ENCODE results near the gene POLH.
"Not testable (repeated sequence)": the region's sequence is repeated elsewhere in the genome, so short reads cannot be mapped to it uniquely, and the experiment has no call there.

Gene POLH

DNA sequence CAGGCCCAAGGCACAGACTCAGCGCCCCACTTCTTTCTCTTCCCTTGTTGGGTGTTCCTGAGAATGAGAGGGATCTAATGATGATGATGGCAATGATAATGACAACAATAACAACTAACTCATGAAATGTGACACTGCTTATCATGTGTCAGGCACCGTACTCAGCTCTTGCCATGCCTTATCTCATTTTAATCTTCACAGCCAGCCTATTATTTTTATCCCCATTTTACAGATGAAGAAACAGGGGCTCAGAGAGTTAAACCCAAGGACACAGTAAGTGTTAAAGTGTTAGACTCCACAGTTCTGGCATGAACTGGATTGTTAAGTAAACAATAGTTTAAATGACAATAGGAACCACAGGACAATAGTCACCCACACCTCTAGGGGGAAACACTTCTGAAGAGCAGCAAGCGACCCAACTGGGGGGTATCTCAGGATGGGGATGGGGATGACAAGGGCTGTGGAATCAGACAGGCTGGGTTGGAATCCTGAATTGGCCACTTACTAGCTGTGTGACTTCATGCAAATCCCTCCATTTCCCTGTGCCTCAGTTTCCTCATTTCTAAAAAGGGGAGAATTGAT, 81.3 kb downstream of the POLH start:
- H3K27ac ChIP-seq, result no peak overlapping the region
- no peak for TF ChIP-seq ZFX (IDR thresholded peaks at IDR 0.05)
- TF ChIP-seq, protein P1, sequence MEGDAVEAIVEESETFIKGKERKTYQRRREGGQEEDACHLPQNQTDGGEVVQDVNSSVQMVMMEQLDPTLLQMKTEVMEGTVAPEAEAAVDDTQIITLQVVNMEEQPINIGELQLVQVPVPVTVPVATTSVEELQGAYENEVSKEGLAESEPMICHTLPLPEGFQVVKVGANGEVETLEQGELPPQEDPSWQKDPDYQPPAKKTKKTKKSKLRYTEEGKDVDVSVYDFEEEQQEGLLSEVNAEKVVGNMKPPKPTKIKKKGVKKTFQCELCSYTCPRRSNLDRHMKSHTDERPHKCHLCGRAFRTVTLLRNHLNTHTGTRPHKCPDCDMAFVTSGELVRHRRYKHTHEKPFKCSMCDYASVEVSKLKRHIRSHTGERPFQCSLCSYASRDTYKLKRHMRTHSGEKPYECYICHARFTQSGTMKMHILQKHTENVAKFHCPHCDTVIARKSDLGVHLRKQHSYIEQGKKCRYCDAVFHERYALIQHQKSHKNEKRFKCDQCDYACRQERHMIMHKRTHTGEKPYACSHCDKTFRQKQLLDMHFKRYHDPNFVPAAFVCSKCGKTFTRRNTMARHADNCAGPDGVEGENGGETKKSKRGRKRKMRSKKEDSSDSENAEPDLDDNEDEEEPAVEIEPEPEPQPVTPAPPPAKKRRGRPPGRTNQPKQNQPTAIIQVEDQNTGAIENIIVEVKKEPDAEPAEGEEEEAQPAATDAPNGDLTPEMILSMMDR (conservative IDR thresholded peaks at IDR 0.05), result no peak

DNA sequence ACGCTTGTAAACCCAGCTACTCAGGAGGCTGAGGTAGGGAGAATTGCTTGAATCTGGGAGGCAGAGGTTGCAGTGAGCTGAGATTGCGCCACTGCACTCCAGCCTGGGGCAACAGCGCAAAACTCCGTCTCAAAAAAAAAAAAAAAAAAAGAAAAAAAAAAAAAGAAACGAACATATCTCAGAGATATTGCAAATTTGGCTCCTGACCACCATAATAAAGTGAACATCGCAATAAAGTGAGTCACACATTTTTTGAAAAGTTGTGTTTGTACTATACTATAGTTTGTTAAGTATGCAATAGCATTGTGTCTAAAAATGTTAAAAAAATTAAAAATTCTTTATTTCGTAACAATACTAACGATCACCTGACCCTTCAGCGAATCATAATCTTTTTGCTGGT, 82.2 kb downstream of the POLH start:
- TF ChIP-seq, protein P1 (conservative IDR thresholded peaks at IDR 0.05), result no peak
- TF ChIP-seq ZFX (IDR thresholded peaks at IDR 0.05), result no peak
- no peak overlapping the region for H3K27ac ChIP-seq

DNA sequence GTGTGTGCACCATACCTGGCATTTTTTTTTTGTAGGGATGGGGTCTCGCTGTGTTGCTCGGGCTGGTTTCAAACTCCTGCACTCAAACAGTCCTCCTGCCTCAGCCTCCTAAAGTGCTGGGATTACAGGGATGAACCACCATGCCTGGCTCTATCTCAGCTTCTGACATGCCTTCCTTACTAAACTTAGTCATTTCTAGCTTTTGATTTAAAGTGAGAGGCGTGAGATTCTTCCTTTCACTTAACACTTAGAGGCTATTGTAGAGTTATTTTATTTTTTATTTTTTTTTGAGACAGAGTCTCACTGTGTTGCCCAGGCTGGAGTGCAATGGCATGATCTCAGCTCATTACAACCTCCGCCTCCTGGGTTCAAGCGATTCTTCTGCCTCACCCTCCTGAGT, 87.0 kb downstream of the POLH start:
- not testable (repeated sequence) for H3K27ac ChIP-seq

Measured in C4-2B (cell line).